GM12874 (cell line): ENCODE data around the gene IGFBP7.

Experiments
- TF ChIP-seq, protein P1 (sequence below): IDR thresholded peaks from 2 replicates; pipeline ENCODE4 v1.5.1; 2011; ENCODE audit warnings: low read depth, mild to moderate bottlenecking, control low read depth, low read length, moderate library complexity; ENCODE audit not compliant: insufficient read depth

IGFBP7 gene, protein sequence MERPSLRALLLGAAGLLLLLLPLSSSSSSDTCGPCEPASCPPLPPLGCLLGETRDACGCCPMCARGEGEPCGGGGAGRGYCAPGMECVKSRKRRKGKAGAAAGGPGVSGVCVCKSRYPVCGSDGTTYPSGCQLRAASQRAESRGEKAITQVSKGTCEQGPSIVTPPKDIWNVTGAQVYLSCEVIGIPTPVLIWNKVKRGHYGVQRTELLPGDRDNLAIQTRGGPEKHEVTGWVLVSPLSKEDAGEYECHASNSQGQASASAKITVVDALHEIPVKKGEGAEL

DNA sequence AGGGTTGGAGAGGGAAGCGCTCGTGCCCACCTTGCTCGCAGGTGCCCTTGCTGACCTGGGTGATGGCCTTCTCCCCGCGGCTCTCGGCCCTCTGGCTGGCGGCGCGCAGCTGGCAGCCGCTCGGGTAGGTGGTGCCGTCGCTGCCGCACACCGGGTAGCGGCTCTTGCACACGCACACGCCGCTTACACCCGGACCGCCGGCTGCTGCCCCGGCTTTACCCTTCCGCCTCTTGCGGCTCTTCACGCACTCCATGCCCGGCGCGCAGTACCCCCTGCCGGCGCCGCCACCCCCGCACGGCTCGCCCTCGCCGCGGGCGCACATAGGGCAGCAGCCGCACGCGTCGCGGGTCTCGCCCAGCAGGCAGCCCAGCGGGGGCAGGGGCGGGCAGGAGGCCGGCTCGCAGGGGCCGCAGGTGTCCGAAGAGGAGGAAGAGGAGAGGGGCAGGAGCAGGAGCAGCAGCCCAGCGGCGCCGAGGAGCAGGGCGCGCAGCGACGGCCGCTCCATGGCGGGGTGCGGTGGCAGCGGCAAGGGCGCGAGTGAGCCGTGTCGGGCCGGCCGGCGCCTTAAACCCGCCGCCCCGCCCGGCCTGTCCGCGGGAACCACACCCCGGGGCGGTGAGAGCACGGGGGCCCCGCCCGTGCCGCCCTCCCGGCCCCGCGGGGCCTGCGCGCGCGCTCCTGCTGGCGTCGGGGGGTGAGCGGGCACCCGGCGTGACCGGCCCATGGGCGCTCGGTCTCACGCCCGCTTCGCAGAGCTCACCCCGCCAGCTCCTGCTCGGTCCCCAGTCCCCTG lies at the start of gene IGFBP7:
Gene IGFBP7, minus strand, starts transcription at position 539 of the 793 bp plus-strand sequence. Its CDS starts 34 bp downstream, at position 505.
- TF ChIP-seq, protein P1, sequence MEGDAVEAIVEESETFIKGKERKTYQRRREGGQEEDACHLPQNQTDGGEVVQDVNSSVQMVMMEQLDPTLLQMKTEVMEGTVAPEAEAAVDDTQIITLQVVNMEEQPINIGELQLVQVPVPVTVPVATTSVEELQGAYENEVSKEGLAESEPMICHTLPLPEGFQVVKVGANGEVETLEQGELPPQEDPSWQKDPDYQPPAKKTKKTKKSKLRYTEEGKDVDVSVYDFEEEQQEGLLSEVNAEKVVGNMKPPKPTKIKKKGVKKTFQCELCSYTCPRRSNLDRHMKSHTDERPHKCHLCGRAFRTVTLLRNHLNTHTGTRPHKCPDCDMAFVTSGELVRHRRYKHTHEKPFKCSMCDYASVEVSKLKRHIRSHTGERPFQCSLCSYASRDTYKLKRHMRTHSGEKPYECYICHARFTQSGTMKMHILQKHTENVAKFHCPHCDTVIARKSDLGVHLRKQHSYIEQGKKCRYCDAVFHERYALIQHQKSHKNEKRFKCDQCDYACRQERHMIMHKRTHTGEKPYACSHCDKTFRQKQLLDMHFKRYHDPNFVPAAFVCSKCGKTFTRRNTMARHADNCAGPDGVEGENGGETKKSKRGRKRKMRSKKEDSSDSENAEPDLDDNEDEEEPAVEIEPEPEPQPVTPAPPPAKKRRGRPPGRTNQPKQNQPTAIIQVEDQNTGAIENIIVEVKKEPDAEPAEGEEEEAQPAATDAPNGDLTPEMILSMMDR: no peak

DNA sequence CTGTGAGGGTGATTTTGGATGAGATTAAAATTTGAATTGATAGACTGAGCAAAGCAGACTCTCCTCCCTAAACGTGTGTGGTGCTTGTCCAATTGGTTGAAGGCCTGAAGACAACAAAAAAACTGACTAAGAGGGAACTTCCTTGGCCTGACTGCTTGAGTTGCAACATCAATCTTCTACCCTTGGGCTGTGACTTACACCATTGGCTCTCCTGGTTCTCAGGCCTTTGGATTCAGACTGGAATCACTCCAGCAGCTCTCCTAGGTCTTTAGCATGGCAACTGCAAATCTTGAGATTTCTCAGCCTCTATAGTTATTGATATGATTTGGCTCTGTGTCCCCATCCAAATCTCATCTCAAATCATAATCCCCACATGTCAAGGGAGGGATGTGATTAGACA lies 49.7 kb upstream of the IGFBP7 start:
- TF ChIP-seq, protein P1: no peak

DNA sequence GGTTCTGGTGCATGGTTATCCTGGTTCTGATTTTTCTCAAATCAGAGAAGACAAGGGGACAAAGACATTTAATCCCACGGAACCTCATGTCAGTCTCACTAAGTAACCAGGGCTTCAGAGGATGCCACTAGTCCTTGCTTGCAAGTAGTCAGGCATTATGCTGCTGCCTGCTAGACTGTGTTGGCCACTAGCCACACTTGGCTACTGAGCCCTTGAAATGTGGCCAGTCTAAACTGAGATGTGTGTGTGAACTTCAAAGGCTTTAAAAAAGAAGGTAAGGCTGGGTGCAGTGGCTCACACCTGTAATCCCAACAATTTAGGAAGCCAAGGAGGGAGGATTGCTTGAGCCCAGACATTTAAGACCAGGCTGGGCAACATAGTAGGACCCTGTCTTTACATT lies 48.6 kb upstream of the IGFBP7 start:
- TF ChIP-seq, protein P1: no peak

DNA sequence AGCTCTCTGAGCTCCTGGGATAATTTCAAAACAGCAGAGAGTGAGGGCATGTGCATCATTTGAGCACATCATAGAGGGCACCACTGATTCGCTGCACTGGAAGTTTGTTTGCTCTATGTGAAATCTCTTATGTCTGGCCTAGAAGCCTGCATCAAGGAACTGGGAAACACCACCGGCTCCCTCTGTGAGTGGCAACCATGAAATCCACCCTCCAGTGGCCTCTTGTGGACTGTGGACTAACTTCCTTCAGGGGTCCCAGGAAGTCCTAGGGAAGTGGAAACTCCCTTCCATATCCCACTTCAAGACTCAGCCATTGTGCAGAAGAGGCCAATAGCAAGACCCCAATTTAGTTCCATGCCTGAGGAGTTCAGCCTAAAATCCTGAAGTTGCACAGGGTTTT lies 48.0 kb upstream of the IGFBP7 start:
- TF ChIP-seq, protein P1: no peak

DNA sequence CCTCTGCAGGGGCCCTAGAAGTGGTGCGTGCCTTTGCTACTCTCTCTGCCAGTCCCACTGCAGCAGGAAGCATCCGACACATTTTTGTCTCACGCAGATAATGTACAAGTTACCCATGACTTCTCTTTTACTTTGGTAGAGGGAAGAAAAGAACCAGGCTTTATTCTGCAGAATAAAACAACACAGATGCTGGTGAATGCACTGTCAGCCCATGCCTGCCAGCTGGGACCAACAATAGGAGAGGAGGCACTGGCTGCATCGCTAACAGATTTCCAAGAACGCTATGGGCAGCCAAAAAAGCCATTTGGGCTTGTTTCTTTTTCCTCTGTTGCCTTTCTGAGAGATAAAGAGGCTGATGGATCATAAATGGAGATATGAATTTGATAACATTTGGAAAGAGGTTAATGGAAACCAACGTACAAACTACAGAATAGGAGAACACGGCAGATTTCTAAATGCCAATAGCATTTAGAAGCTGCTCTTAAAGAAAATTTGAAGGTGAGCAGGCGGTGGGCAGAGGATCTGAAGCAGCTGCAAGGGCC lies 47.5 kb upstream of the IGFBP7 start:
- TF ChIP-seq, protein P1: no peak

DNA sequence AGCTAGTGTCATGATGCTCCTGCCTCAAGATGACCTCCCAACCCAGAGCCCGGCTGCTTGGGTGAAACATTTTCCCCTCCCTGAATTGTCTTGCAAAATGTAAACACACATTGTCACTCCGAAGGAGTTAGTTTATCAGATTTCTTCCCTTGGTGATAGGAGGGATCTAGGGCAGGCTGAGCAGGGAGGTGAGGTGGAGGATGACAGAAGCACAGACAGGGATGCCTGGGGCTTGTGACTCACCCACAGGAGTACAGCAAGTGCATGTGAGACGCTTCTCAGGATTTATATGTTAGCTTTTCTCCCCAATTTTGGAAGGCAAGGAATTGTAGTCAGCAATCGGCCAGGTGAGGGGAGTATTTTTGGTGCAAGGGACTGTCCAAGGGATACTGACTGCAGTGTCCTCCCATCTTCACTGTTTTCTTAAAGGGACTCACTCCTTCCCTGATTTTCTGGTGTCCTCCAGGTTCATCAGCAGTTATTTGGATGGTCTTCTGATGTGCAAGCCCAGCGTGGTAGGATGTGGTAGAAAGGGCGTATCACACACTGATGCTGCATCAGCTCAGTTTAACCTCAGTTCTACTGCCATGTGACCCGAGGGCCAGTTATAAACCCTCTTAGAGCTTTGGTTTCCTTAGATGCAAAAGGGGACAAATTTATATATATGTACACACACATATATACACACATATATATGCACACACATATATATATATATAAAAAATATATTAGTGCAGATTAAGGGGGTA lies 46.2 kb upstream of the IGFBP7 start:
- TF ChIP-seq, protein P1: no peak

DNA sequence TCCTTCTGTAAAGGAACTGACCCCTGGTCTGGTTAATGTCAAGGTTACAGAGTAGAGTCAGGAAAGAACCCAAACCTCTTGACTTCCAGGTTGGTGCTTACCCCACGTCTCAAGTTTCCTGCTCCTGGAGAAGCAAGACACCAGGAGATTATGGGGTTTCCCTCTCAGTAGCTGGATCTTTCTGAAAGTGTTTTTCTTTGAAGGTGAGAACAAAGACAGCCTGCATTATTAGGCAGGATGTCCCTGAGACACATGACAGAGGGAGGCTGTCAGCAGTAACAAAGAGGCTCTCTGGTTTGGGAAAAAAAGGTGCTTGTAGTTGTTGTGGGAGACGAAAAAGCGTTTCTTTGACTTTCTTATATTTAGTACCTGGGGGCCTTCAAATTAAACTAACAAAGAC lies 44.7 kb upstream of the IGFBP7 start:
- TF ChIP-seq, protein P1: no peak
